ENCODE measurements around the gene FUT8. TPM values are rescaled to one million over a fixed set of nuclear protein-coding genes. Genes with fewer than 3 reads are reported as not detected.

The FUT8 gene
- polyA plus RNA-seq, 1 of the 3 experiments (the other 2 are of a cell fraction), result 31.7 TPM

GRCh38 chr14:65753061-65753460, 340.5 kb downstream of the FUT8 start:
- no peaks in the 10 kb centered on the region for H3K79me2 ChIP-seq (ENCODE audit: insufficient read depth)
- WGBS (ENCODE audit: low lambda C conversion rate), result 96% methylated on average over 5 of the region's 5 CpGs
- no peak overlapping the region for H3K9ac ChIP-seq
- no peak overlapping the region for H3K4me3 ChIP-seq (ENCODE audit: low read depth in 2 of 2, low read length in 1 of 2)
- H3F3A ChIP-seq (replicated peaks; ENCODE audit: insufficient read depth), result peaks cover 3% of the 10 kb centered on the region
- ChIA-PET CTCF (no interaction called here), POLR2A (no interaction called here)
- peaks cover 0 to 8% of the 10 kb centered on the region in 2 experiments; a peak in 2 of 4 replicates for H3K4me1 ChIP-seq (ENCODE audit: control insufficient read depth in 1 of 2, insufficient read depth in 2 of 2, low read depth in 1 of 2, low read length in 1 of 2)
- no peak overlapping the region for H3K27ac ChIP-seq (ENCODE audit: low read depth in 2 of 2, low read length in 1 of 2)
- no peaks in the 10 kb centered on the region for H3K27me3 ChIP-seq (ENCODE audit: insufficient read depth)
- no peaks in the 10 kb centered on the region for H4K20me1 ChIP-seq (ENCODE audit: insufficient read depth)
- TF ChIP-seq TCF12 (IDR thresholded peaks at IDR 0.05) (no peak), RAD21 (IDR thresholded peaks at IDR 0.05; ENCODE audit: low read length) (no peak), NRF1 (IDR thresholded peaks at IDR 0.05; ENCODE audit: low read depth, low read length) (no peak), RCOR1 (IDR thresholded peaks at IDR 0.05; ENCODE audit: low read length) (no peak), FOXM1 (IDR thresholded peaks at IDR 0.05; ENCODE audit: low read depth) (no peak), IRF3 (IDR thresholded peaks at IDR 0.05; ENCODE audit: low read depth, low read length) (no peak), ELF1 (IDR thresholded peaks at IDR 0.05) (no peak), GATA2 (CRISPR knock-in tag; IDR thresholded peaks at IDR 0.05) (no peak), MXI1 (IDR thresholded peaks at IDR 0.05; ENCODE audit: low read depth, low read length) (no peak)
- H3K4me2 ChIP-seq, result no peak overlapping the region
- H3K36me3 ChIP-seq (replicated peaks in 1 of 2; ENCODE audit: control insufficient read depth in 1 of 2, insufficient read depth in 2 of 2, low read length in 1 of 2), result no peaks in the 10 kb centered on the region
- H2AFZ ChIP-seq (ENCODE audit: low read depth), result no peak overlapping the region
- no peaks in the 10 kb centered on the region for H3K9me3 ChIP-seq
- DNase-seq, result no peak
- H3K9me2 ChIP-seq, result no peaks in the 10 kb centered on the region

GRCh38 chr14:65755331-65755730, 342.8 kb downstream of the FUT8 start:
- no peak overlapping the region for H3K9ac ChIP-seq
- no peaks in the 10 kb centered on the region for H3K9me3 ChIP-seq
- TF ChIP-seq CTCF (IDR thresholded peaks at IDR 0.05), result no peak
- no peak for TF ChIP-seq ELF1 (IDR thresholded peaks at IDR 0.05)
- no peak for TF ChIP-seq TEAD4 (IDR thresholded peaks at IDR 0.05; ENCODE audit: borderline replicate concordance, insufficient read depth)
- no peak for TF ChIP-seq FOSL2 (IDR thresholded peaks at IDR 0.05; ENCODE audit: borderline replicate concordance, low read depth)
- no peak for TF ChIP-seq TAF1 (IDR thresholded peaks at IDR 0.05; ENCODE audit: borderline replicate concordance, low read depth, low read length)
- TF ChIP-seq MXI1 (IDR thresholded peaks at IDR 0.05; ENCODE audit: low read depth, low read length), result no peak
- TF ChIP-seq RAD21 (IDR thresholded peaks at IDR 0.05; ENCODE audit: low read length), result no peak
- TF ChIP-seq GABPA (IDR thresholded peaks at IDR 0.05; ENCODE audit: low read depth), result no peak
- no peak for TF ChIP-seq POLR2AphosphoS5 (IDR thresholded peaks at IDR 0.05; ENCODE audit: low read depth, low read length)
- TF ChIP-seq JUND (IDR thresholded peaks at IDR 0.05), result no peak
- TF ChIP-seq TCF12 (IDR thresholded peaks at IDR 0.05), result no peak
- no peak for TF ChIP-seq USF1 (IDR thresholded peaks at IDR 0.05; ENCODE audit: borderline replicate concordance, low read depth)
- no peak for TF ChIP-seq PBX3 (IDR thresholded peaks at IDR 0.05)
- no peak for TF ChIP-seq RFX5 (IDR thresholded peaks at IDR 0.05; ENCODE audit: low read length)
- TF ChIP-seq YY1 (IDR thresholded peaks at IDR 0.05; ENCODE audit: low read depth), result no peak
- TF ChIP-seq RXRA (IDR thresholded peaks at IDR 0.05; ENCODE audit: borderline replicate concordance, low read depth), result no peak
- no peak for TF ChIP-seq USF2 (IDR thresholded peaks at IDR 0.05; ENCODE audit: borderline replicate concordance, low read depth, low read length)
- 89% methylated on average over 6 of the region's 6 CpGs for WGBS (ENCODE audit: low lambda C conversion rate)
- no peak overlapping the region for H3K27ac ChIP-seq (ENCODE audit: low read depth in 2 of 2, low read length in 1 of 2)
- H3K4me2 ChIP-seq, result no peak overlapping the region
- H3F3A ChIP-seq (replicated peaks; ENCODE audit: insufficient read depth), result no peaks in the 10 kb centered on the region
- CTCF ChIA-PET, result interaction anchor here (1.1 to 1.2 kb wide), 2 partner anchors 69 to 340 kb away, joined by 3 read pairs; no protein-coding TSS in a partner anchor
- H3K36me3 ChIP-seq (replicated peaks in 1 of 2; ENCODE audit: control insufficient read depth in 1 of 2, insufficient read depth in 2 of 2, low read length in 1 of 2), result no peaks in the 10 kb centered on the region
- no peak for DNase-seq
- no peaks in the 10 kb centered on the region for H3K27me3 ChIP-seq (ENCODE audit: insufficient read depth)
- H4K20me1 ChIP-seq (ENCODE audit: insufficient read depth), result no peaks in the 10 kb centered on the region
- no peak overlapping the region for H2AFZ ChIP-seq (ENCODE audit: low read depth)
- POLR2A ChIA-PET, result no interaction called here
- H3K9me2 ChIP-seq, result no peaks in the 10 kb centered on the region
- H3K4me3 ChIP-seq (ENCODE audit: low read depth in 2 of 2, low read length in 1 of 2), result no peak overlapping the region
- no peaks in the 10 kb centered on the region for H3K79me2 ChIP-seq (ENCODE audit: insufficient read depth)
- H3K4me1 ChIP-seq (ENCODE audit: control insufficient read depth in 1 of 2, insufficient read depth in 2 of 2, low read depth in 1 of 2, low read length in 1 of 2), result peaks cover 0 to 8% of the 10 kb centered on the region in 2 experiments; a peak in 2 of 4 replicates
